Epidermal melanocyte (primary cell): ENCODE measurements around the gene LIMS2.

Source experiments
- DNase-seq: peaks from one replicate; pipeline ENCODE4 v3.0.0; 2011; ENCODE audit warnings: low spot score; ENCODE audit not compliant: insufficient read length

The LIMS2 gene

GRCh38 chr2:127635380-127636237 lies 39.7 kb downstream of the LIMS2 start:
- DNase-seq, result no peak

GRCh38 chr2:127634626-127635379 lies 40.5 kb downstream of the LIMS2 start:
- no peak for DNase-seq

GRCh38 chr2:127634066-127634617 lies 41.2 kb downstream of the LIMS2 start:
- DNase-seq, result no peak

GRCh38 chr2:127633556-127634065 lies 41.7 kb downstream of the LIMS2 start:
- DNase-seq, result no peak

GRCh38 chr2:127632592-127633489 lies 42.5 kb downstream of the LIMS2 start:
- no peak for DNase-seq

- DNase-seq, result no peak
Observed at GRCh38 chr2:127631997-127632581, 43.2 kb downstream of the LIMS2 start.

- no peak for DNase-seq
Observed at GRCh38 chr2:127631541-127631996, 43.8 kb downstream of the LIMS2 start.

GRCh38 chr2:127630864-127631540 lies 44.3 kb downstream of the LIMS2 start:
- no peak for DNase-seq

GRCh38 chr2:127630096-127630863 lies 45.0 kb downstream of the LIMS2 start:
- no peak for DNase-seq

- DNase-seq, result no peak
Observed at GRCh38 chr2:127629637-127630036, 45.7 kb downstream of the LIMS2 start.

- no peak for DNase-seq
Observed at GRCh38 chr2:127628767-127629614, 46.3 kb downstream of the LIMS2 start.

GRCh38 chr2:127627740-127628571 lies 47.4 kb downstream of the LIMS2 start:
- DNase-seq, result no peak

- no peak for DNase-seq
Observed at GRCh38 chr2:127626917-127627739, 48.2 kb downstream of the LIMS2 start.

- no peak for DNase-seq
Observed at GRCh38 chr2:127626175-127626574, 49.2 kb downstream of the LIMS2 start.

- no peak for DNase-seq
Observed at GRCh38 chr2:127625572-127625951, 49.8 kb downstream of the LIMS2 start.

GRCh38 chr2:127624756-127625571 lies 50.4 kb downstream of the LIMS2 start:
- no peak for DNase-seq
